ENCODE data around the gene EMCN.
"Not testable (repeated sequence)": the region's sequence is repeated elsewhere in the genome, so short reads cannot be mapped to it uniquely, and the experiment has no call there.

EMCN gene

GRCh38 chr4:100517864-100518341, at the start of gene EMCN:
Gene EMCN, minus strand, starts transcription at chr4:100518022. Its CDS starts 108 bp downstream, at chr4:100517914.
- no peak for DNase-seq

GRCh38 chr4:100566396-100566795, 48.6 kb upstream of the EMCN start:
- DNase-seq = no peak

- DNase-seq = no peak
Measured at GRCh38 chr4:100557306-100557705, 39.5 kb upstream of the EMCN start.

- no peak for DNase-seq
Measured at GRCh38 chr4:100555611-100556337, 38.0 kb upstream of the EMCN start.

- DNase-seq = no peak
Measured at GRCh38 chr4:100548200-100548560, 30.4 kb upstream of the EMCN start.

- DNase-seq = no peak
Measured at GRCh38 chr4:100547541-100548199, 29.8 kb upstream of the EMCN start.

- DNase-seq = no peak
Measured at GRCh38 chr4:100545427-100545826, 27.6 kb upstream of the EMCN start.

- no peak for DNase-seq
Measured at GRCh38 chr4:100540131-100540530, 22.3 kb upstream of the EMCN start.

- DNase-seq = no peak
Measured at GRCh38 chr4:100539706-100540105, 21.9 kb upstream of the EMCN start.

- DNase-seq = no peak
Measured at GRCh38 chr4:100533741-100534140, 15.9 kb upstream of the EMCN start.

- DNase-seq = not testable (repeated sequence)
Measured at GRCh38 chr4:100530161-100530560, 12.3 kb upstream of the EMCN start.

- no peak for DNase-seq
Measured at GRCh38 chr4:100525686-100526085, 7.9 kb upstream of the EMCN start.

- DNase-seq = no peak
Measured at GRCh38 chr4:100519205-100519604, 1.4 kb upstream of the EMCN start.

- no peak for DNase-seq
Measured at GRCh38 chr4:100516225-100516624, 1.6 kb downstream of the EMCN start.

- DNase-seq = no peak
Measured at GRCh38 chr4:100511896-100512295, 5.9 kb downstream of the EMCN start.

GRCh38 chr4:100510551-100510950, 7.3 kb downstream of the EMCN start:
- no peak for DNase-seq

- no peak for DNase-seq
Measured at GRCh38 chr4:100509386-100509785, 8.4 kb downstream of the EMCN start.

GRCh38 chr4:100508691-100509090, 9.1 kb downstream of the EMCN start:
- no peak for DNase-seq

GRCh38 chr4:100504086-100504874, 13.5 kb downstream of the EMCN start:
- DNase-seq = no peak

- no peak for DNase-seq
Measured at GRCh38 chr4:100497791-100498190, 20.0 kb downstream of the EMCN start.

- no peak for DNase-seq
Measured at GRCh38 chr4:100495074-100495473, 22.7 kb downstream of the EMCN start.

GRCh38 chr4:100494166-100494565, 23.7 kb downstream of the EMCN start:
- DNase-seq = no peak

- no peak for DNase-seq
Measured at GRCh38 chr4:100493756-100494155, 24.1 kb downstream of the EMCN start.

- DNase-seq = no peak
Measured at GRCh38 chr4:100492129-100492528, 25.7 kb downstream of the EMCN start.

Measured in CD4-positive, alpha-beta T cell treated with Interleukin-1 beta for 1 hour (primary cell).